ENCODE data around the gene MT1B. TPM values are rescaled to one million over a fixed set of nuclear protein-coding genes. Genes with fewer than 3 reads are reported as not detected.
"Not testable (repeated sequence)": the region's sequence is repeated elsewhere in the genome, so short reads cannot be mapped to it uniquely, and the experiment has no call there.

MT1B gene
- polyA plus RNA-seq, 1 experiment, result not detected

- ChIA-PET CTCF (interaction anchor here (0.5 to 2.9 kb wide), 8 partner anchors 9 to 129 kb away, joined by 4 to 19 read pairs (median 4); partner anchors contain the start of gene MT1X), POLR2A (interaction anchor here (0.6 to 0.8 kb wide), 2 partner anchors 48 to 209 kb away, joined by 3 read pairs; partner anchors contain the start of gene MT1E)
- no peaks in the 10 kb centered on the region for H3K9me3 ChIP-seq (ENCODE audit: control insufficient read depth, insufficient read depth, low read length)
- peaks cover 42% of the 10 kb centered on the region for H3K27me3 ChIP-seq (ENCODE audit: control insufficient read depth, insufficient read depth, low read length)
- TF ChIP-seq CTCF (IDR thresholded peaks at IDR 0.05; ENCODE audit: low read depth, low read length), result peak; percentile 58
- no peak overlapping the region for H3K4me3 ChIP-seq (ENCODE audit: low read depth, low read length)
- H3K27ac ChIP-seq (ENCODE audit: low read depth, low read length), result no peak overlapping the region
- DNase-seq (ENCODE audit: low read depth, low spot score), result no peak
Observed at GRCh38 chr16:56673921-56674320, 22.2 kb downstream of the MT1B start.

GRCh38 chr16:56674570-56674969 is 22.9 kb downstream of the MT1B start:
- H3K4me3 ChIP-seq (ENCODE audit: low read depth, low read length); DNase-seq (ENCODE audit: low read depth, low spot score); H3K27ac ChIP-seq (ENCODE audit: low read depth, low read length); H3K9me3 ChIP-seq (ENCODE audit: control insufficient read depth, insufficient read depth, low read length): not testable (repeated sequence)
- ChIA-PET POLR2A (interaction anchor here (0.6 kb wide), 1 partner anchor 210 kb away, joined by 3 read pairs; no protein-coding TSS in a partner anchor), CTCF (interaction anchor here (0.7 to 1.5 kb wide), 3 partner anchors 8 to 29 kb away, joined by 4 read pairs; partner anchors contain the start of gene MT1X)
- peaks cover 35% of the 10 kb centered on the region for H3K27me3 ChIP-seq (ENCODE audit: control insufficient read depth, insufficient read depth, low read length)

- no peak for TF ChIP-seq CTCF (IDR thresholded peaks at IDR 0.05; ENCODE audit: low read depth, low read length)
- ChIA-PET POLR2A (interaction anchor here (0.6 kb wide), 1 partner anchor 142 kb away, joined by 7 read pairs; no protein-coding TSS in a partner anchor), CTCF (interaction anchor here (0.6 kb wide), 1 partner anchor 98 kb away, joined by 3 read pairs; no protein-coding TSS in a partner anchor)
- H3K27ac ChIP-seq (ENCODE audit: low read depth, low read length), result no peak overlapping the region
- H3K9me3 ChIP-seq (ENCODE audit: control insufficient read depth, insufficient read depth, low read length), result no peaks in the 10 kb centered on the region
- no peak overlapping the region for H3K4me3 ChIP-seq (ENCODE audit: low read depth, low read length)
- DNase-seq (ENCODE audit: low read depth, low spot score), result no peak
- peaks cover 23% of the 10 kb centered on the region for H3K27me3 ChIP-seq (ENCODE audit: control insufficient read depth, insufficient read depth, low read length)
Observed at GRCh38 chr16:56675685-56676210, 24.1 kb downstream of the MT1B start.

- H3K27me3 ChIP-seq (ENCODE audit: control insufficient read depth, insufficient read depth, low read length), result peaks cover 19% of the 10 kb centered on the region
- H3K27ac ChIP-seq (ENCODE audit: low read depth, low read length), result no peak overlapping the region
- TF ChIP-seq CTCF (IDR thresholded peaks at IDR 0.05; ENCODE audit: low read depth, low read length), result no peak
- DNase-seq (ENCODE audit: low read depth, low spot score), result no peak
- ChIA-PET POLR2A (interaction anchor here (1.3 kb wide), 1 partner anchor 52 kb away, joined by 3 read pairs; the partner anchor contains the start of gene MT1E), CTCF (interaction anchor here (0.6 kb wide), 1 partner anchor 887 kb away, joined by 3 read pairs; no protein-coding TSS in a partner anchor)
- no peaks in the 10 kb centered on the region for H3K9me3 ChIP-seq (ENCODE audit: control insufficient read depth, insufficient read depth, low read length)
- no peak overlapping the region for H3K4me3 ChIP-seq (ENCODE audit: low read depth, low read length)
Observed at GRCh38 chr16:56677474-56677873, 25.8 kb downstream of the MT1B start.

GRCh38 chr16:56679078-56679730 is 27.5 kb downstream of the MT1B start:
- H3K9me3 ChIP-seq (ENCODE audit: control insufficient read depth, insufficient read depth, low read length), result no peaks in the 10 kb centered on the region
- H3K27me3 ChIP-seq (ENCODE audit: control insufficient read depth, insufficient read depth, low read length), result peaks cover 16% of the 10 kb centered on the region
- no peak for DNase-seq (ENCODE audit: low read depth, low spot score)
- no peak overlapping the region for H3K27ac ChIP-seq (ENCODE audit: low read depth, low read length)
- CTCF ChIA-PET, result interaction anchor here (1.4 kb wide), 1 partner anchor 23 kb away, joined by 6 read pairs; no protein-coding TSS in a partner anchor
- no peak for TF ChIP-seq CTCF (IDR thresholded peaks at IDR 0.05; ENCODE audit: low read depth, low read length)
- POLR2A ChIA-PET, result interaction anchor here (1.0 kb wide), 1 partner anchor 54 kb away, joined by 3 read pairs; the partner anchor contains the start of gene MT1E
- H3K4me3 ChIP-seq (ENCODE audit: low read depth, low read length), result no peak overlapping the region
